ENCODE results near the gene NSMCE1.
A peak's percentile ranks its signal among the peaks of the same experiment; 100 is the strongest.
"Not testable (repeated sequence)": the region's sequence is repeated elsewhere in the genome, so short reads cannot be mapped to it uniquely, and the experiment has no call there.

Gene NSMCE1

GRCh38 chr16:27204312-27204915 is 64.2 kb downstream of the NSMCE1 start:
- Histone ChIP-seq H3K27ac (peak overlapping the region; percentile 95), H3K4me2 (peak overlapping the region; percentile 93), H3K4me3 (IDR thresholded peaks at IDR 0.05; ENCODE audit: insufficient read depth, low read depth, low read length) (no peak overlapping the region), H3K79me2 (ENCODE audit: insufficient read depth, low read depth) (peaks cover 12% of the 10 kb centered on the region), H3K9ac (peak overlapping the region; percentile 92), H4K20me1 (ENCODE audit: insufficient read depth) (no peaks in the 10 kb centered on the region), H3K36me3 (ENCODE audit: insufficient read depth) (no peaks in the 10 kb centered on the region), H2AFZ (ENCODE audit: low read depth) (peak overlapping the region; percentile 72), H3K4me1 (ENCODE audit: low read depth, poor library complexity, severe bottlenecking) (peaks cover 71% of the 10 kb centered on the region), H3K27me3 (ENCODE audit: insufficient read depth, low read depth) (no peaks in the 10 kb centered on the region)
- TF ChIP-seq CTCF (conservative IDR thresholded peaks at IDR 0.05; ENCODE audit: low read depth, low read length) = no peak

GRCh38 chr16:27203507-27204311 is 64.9 kb downstream of the NSMCE1 start, which contains the start of gene KDM8:
TSS of gene KDM8 (plus strand) at chr16:27203526. CDS start at chr16:27210124, 6,598 bp downstream.
- Histone ChIP-seq H2AFZ (ENCODE audit: low read depth) (peak within 1 kb of the TSS; percentile 88), H3K79me2 (ENCODE audit: insufficient read depth, low read depth) (peaks cover 12% of the 10 kb centered on the region), H3K27ac (peak within 1 kb of the TSS; percentile 95), H3K36me3 (ENCODE audit: insufficient read depth) (no peaks in the 10 kb centered on the region), H3K9ac (peak within 1 kb of the TSS; percentile 92), H3K27me3 (ENCODE audit: insufficient read depth, low read depth) (no peaks in the 10 kb centered on the region), H3K4me1 (ENCODE audit: low read depth, poor library complexity, severe bottlenecking) (peaks cover 78% of the 10 kb centered on the region), H3K4me2 (peak within 1 kb of the TSS; percentile 93), H3K4me3 (IDR thresholded peaks at IDR 0.05; ENCODE audit: insufficient read depth, low read depth, low read length) (no peak within 1 kb of the TSS), H4K20me1 (ENCODE audit: insufficient read depth) (no peaks in the 10 kb centered on the region)
- no peak for TF ChIP-seq CTCF (conservative IDR thresholded peaks at IDR 0.05; ENCODE audit: low read depth, low read length)

- Histone ChIP-seq H3K4me2 (peak overlapping the region; percentile 92), H3K9ac (peak overlapping the region; percentile 92), H3K4me3 (IDR thresholded peaks at IDR 0.05; ENCODE audit: insufficient read depth, low read depth, low read length) (no peak overlapping the region), H3K4me1 (ENCODE audit: low read depth, poor library complexity, severe bottlenecking) (peaks cover 85% of the 10 kb centered on the region), H2AFZ (ENCODE audit: low read depth) (peak overlapping the region; percentile 88), H4K20me1 (ENCODE audit: insufficient read depth) (no peaks in the 10 kb centered on the region), H3K79me2 (ENCODE audit: insufficient read depth, low read depth) (peaks cover 12% of the 10 kb centered on the region), H3K27ac (peak overlapping the region; percentile 95), H3K36me3 (ENCODE audit: insufficient read depth) (no peaks in the 10 kb centered on the region), H3K27me3 (ENCODE audit: insufficient read depth, low read depth) (no peaks in the 10 kb centered on the region)
- no peak for TF ChIP-seq CTCF (conservative IDR thresholded peaks at IDR 0.05; ENCODE audit: low read depth, low read length)
Measured at GRCh38 chr16:27202923-27203506, 65.6 kb downstream of the NSMCE1 start.

GRCh38 chr16:27200914-27201313 is 67.7 kb downstream of the NSMCE1 start:
- H2AFZ ChIP-seq (ENCODE audit: low read depth); H3K27me3 ChIP-seq (ENCODE audit: insufficient read depth, low read depth); H3K4me3 ChIP-seq (IDR thresholded peaks at IDR 0.05; ENCODE audit: insufficient read depth, low read depth, low read length); H3K36me3 ChIP-seq (ENCODE audit: insufficient read depth); H4K20me1 ChIP-seq (ENCODE audit: insufficient read depth); H3K9ac ChIP-seq: not testable (repeated sequence)
- H3K27ac ChIP-seq = peak overlapping the region; percentile 100; the same call in 1 of the 2 replicates
- H3K4me1 ChIP-seq (ENCODE audit: low read depth, poor library complexity, severe bottlenecking) = peaks cover 81% of the 10 kb centered on the region
- peak overlapping the region; percentile 87 for H3K4me2 ChIP-seq
- peaks cover 12% of the 10 kb centered on the region for H3K79me2 ChIP-seq (ENCODE audit: insufficient read depth, low read depth)

Data from KMS-11 (cell line).